Astrocyte of the cerebellum (primary cell): ENCODE results near the gene IL21.
"Not testable (repeated sequence)": the region's sequence is repeated elsewhere in the genome, so short reads cannot be mapped to it uniquely, and the experiment has no call there.

Source experiments
- DNase-seq: peaks from one replicate; pipeline ENCODE4 v3.0.0-alpha.2; 2011; ENCODE audit warnings: low read depth
- H3K4me3 ChIP-seq: 2 replicates; pipeline ENCODE4 v1.5.1; 2011; ENCODE audit warnings: mild to moderate bottlenecking, low read depth, low read length, moderate library complexity
- CTCF ChIP-seq: IDR thresholded peaks from 2 replicates; pipeline ENCODE4 v1.5.1; 2012; ENCODE audit warnings: low read length, low read depth, moderate library complexity, mild to moderate bottlenecking; ENCODE audit errors: missing control alignments
- in situ Hi-C: cut with HindIII; loops from 2 replicates; pipeline ENCODE4 v1.10.0; 2017; ENCODE audit warnings: low sequenced_read_pairs

The IL21 gene

DNA sequence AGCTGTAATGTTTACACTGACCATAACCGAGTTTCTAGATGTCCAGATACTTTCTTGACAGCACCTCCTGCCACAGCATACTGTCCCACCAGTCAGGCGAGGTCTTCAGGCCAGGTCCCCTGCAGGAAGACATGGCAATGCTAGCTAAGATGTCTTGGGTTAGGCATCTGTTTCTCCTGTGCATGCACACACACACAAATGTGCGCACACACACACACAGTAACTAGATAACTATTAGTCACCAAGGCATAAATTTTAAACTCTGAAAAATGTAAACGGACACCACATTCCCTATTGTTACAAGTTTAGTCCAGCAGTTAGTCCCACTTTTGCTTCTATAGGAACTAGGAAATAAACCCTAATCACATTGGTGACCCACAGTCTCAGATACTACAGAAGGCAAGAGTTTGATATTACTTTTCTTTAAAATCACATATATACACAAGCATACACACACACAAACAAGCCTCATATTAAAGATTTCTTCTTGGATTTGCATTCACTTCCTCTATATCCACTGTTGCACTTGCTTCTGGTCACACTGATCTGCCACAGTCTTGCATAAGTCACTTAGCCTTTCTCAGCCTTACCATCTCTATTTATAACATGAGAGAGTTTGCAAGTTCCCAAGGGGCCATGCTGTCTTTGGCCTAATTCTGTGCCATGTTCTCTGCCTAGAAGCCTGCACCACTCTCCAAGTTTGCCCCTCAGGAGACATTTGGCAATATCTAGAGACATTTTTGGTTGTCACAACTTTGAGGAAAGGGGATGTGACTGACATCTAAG, 32.2 kb downstream of the IL21 start:
- no peak for TF ChIP-seq CTCF
- DNase-seq, result no peak
- H3K4me3 ChIP-seq, result no peak overlapping the region
- in situ Hi-C loops, result no loop called here

GRCh38 chr4:122584519-122584918, 36.3 kb downstream of the IL21 start:
- peak; percentile 78 for DNase-seq
- in situ Hi-C loops, result no loop called here
- H3K4me3 ChIP-seq, result no peak overlapping the region
- TF ChIP-seq CTCF, result no peak

DNA sequence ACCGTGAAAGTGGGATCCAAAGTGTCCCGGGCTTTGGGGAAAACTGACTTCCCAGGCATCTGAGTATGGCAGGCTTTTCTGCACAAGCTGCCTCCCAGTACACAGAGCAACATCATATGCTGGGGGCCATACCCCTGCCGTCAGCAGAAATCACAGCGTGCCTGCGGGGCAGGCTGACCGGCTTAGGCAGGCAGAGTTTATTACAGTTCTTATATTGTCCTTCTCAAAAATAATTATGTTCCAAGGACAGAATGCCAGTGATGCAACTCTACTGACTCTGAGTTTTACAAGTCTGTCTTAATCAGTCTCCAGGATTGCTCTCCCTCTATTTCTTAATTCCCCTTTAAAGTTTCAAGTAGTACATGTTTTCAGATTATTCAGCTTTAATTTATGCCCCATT, 37.0 kb downstream of the IL21 start:
- no peak for TF ChIP-seq CTCF
- no peak overlapping the region for H3K4me3 ChIP-seq
- DNase-seq, result no peak
- in situ Hi-C loops, result no loop called here

GRCh38 chr4:122577808-122578781, 42.8 kb downstream of the IL21 start:
- no peak overlapping the region for H3K4me3 ChIP-seq
- in situ Hi-C loops, result no loop called here
- TF ChIP-seq CTCF, result peak; percentile 83
- DNase-seq, result no peak

DNA sequence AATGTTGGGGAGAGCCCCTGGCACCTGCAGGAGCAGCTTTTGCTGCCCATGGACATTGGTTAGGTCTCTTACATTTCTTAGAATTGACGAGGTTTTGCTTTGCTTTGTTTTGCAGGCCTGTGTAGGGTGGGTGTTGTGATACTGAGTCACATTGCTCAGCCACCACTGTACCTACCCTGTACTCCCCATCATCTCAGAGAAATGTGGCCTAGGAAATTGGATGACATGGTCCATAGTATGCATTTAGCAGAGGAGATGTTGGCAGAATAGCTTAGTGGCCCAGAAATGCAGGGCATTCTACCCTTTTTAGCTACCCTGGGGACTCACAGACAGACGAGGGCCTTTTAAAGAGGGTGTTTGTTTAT, 43.7 kb downstream of the IL21 start:
- no peak for TF ChIP-seq CTCF
- DNase-seq, result no peak
- H3K4me3 ChIP-seq, result no peak overlapping the region
- in situ Hi-C loops, result no loop called here

GRCh38 chr4:122576261-122577188, 44.3 kb downstream of the IL21 start:
- peak; percentile 59 for TF ChIP-seq CTCF
- in situ Hi-C loops, result no loop called here
- H3K4me3 ChIP-seq, result no peak overlapping the region
- peak; percentile 40 for DNase-seq

DNA sequence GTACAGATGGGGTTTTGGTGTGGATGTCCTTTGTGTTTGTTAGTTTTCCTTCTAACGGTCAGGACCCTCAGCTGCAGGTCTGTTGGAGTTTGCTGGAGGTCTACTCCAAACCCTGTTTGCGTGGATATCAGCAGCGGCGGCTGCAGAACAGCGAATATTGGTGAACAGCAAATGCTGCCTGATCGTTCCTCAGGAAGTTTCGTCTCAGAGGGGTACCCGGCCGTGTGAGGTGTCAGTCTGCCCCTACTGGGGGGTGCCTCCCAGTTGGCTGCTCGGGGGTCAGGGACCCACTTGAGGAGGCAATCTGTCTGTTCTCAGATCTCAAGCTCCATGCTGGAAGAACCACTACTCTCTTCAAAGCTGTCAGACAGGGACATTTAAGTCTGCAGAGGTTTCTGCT, 46.5 kb downstream of the IL21 start:
- H3K4me3 ChIP-seq, DNase-seq, in situ Hi-C loops: not testable (repeated sequence)
